Chondrocyte (in vitro differentiated cells): ENCODE measurements around the gene CCDC77. TPM values are rescaled to one million over a fixed set of nuclear protein-coding genes. Genes with fewer than 3 reads are reported as not detected.
"Not testable (repeated sequence)": the region's sequence is repeated elsewhere in the genome, so short reads cannot be mapped to it uniquely, and the experiment has no call there.

Experiments used
- DNase-seq: peaks from one replicate; pipeline ENCODE4 v3.0.0; 2021; ENCODE audit warnings: mixed read lengths, low spot score
- H3K27ac Mint-ChIP-seq: one replicate; pipeline ENCODE4 v1.8.0; 2021; ENCODE audit warnings: mild to moderate bottlenecking, moderate library complexity, mixed read lengths; ENCODE audit not compliant: unreplicated experiment
- H3K27me3 Mint-ChIP-seq: 2 replicates; pipeline ENCODE4 v1.8.0; 2021; ENCODE audit warnings: low read depth, mixed read lengths
- H3K36me3 Mint-ChIP-seq: 2 replicates; pipeline ENCODE4 v1.8.0; 2021; ENCODE audit warnings: low read depth, mixed read lengths
- H3K4me1 Mint-ChIP-seq: 2 replicates; pipeline ENCODE4 v1.8.0; 2021; ENCODE audit warnings: low read depth, mild to moderate bottlenecking, mixed read lengths
- H3K4me3 Mint-ChIP-seq: one replicate; pipeline ENCODE4 v1.8.0; 2021; ENCODE audit warnings: mild to moderate bottlenecking, moderate library complexity, mixed read lengths; ENCODE audit not compliant: unreplicated experiment
- H3K9me3 Mint-ChIP-seq: 2 replicates; pipeline ENCODE4 v1.8.0; 2021; ENCODE audit warnings: low read depth, mixed read lengths
- CTCF ChIP-seq: fragments of 200-600 bp; sonication (generic); IDR thresholded peaks from 2 replicates; pipeline ENCODE4 v1.5.0; 2021; ENCODE audit warnings: antibody characterized with exemption, mild to moderate bottlenecking, moderate library complexity
- total RNA-seq: library from RNA; stranded (reverse); gene quantifications from 3 replicates; pipeline ENCODE4 v1.2.1, GENCODE V29; 2021

The CCDC77 gene
- total RNA-seq, 1 donor from 2014 or later: 4.9 TPM

- no peak for DNase-seq
- peak; percentile 68 for TF ChIP-seq CTCF
- H3K27ac Mint-ChIP-seq: no peak overlapping the region
- peaks cover 3% of the 10 kb centered on the region for H3K4me1 Mint-ChIP-seq
- no peaks in the 10 kb centered on the region for H3K27me3 Mint-ChIP-seq
- H3K9me3 Mint-ChIP-seq: no peaks in the 10 kb centered on the region
- no peaks in the 10 kb centered on the region for H3K36me3 Mint-ChIP-seq
- H3K4me3 Mint-ChIP-seq: no peak overlapping the region
These were observed 565 bp downstream of the CCDC77 start for GRCh38 chr12:402029-402389.

- Mint-ChIP-seq H3K27ac (no peak overlapping the region), H3K4me3 (no peak overlapping the region), H3K36me3 (peaks cover 19% of the 10 kb centered on the region), H3K27me3 (no peaks in the 10 kb centered on the region), H3K9me3 (no peaks in the 10 kb centered on the region), H3K4me1 (no peaks in the 10 kb centered on the region)
- DNase-seq: no peak
- no peak for TF ChIP-seq CTCF
These were observed 13.4 kb downstream of the CCDC77 start for GRCh38 chr12:414859-415258.

- peaks cover 11% of the 10 kb centered on the region for H3K36me3 Mint-ChIP-seq
- H3K4me3 Mint-ChIP-seq: no peak overlapping the region
These were observed 17.0 kb downstream of the CCDC77 start for GRCh38 chr12:418432-418831.

GRCh38 chr12:422526-422925 is 21.1 kb downstream of the CCDC77 start:
- no peaks in the 10 kb centered on the region for H3K4me1 Mint-ChIP-seq
- no peak for TF ChIP-seq CTCF
- peaks cover 8% of the 10 kb centered on the region for H3K36me3 Mint-ChIP-seq
- H3K27me3 Mint-ChIP-seq: no peaks in the 10 kb centered on the region
- H3K4me3 Mint-ChIP-seq: no peak overlapping the region
- no peak overlapping the region for H3K27ac Mint-ChIP-seq
- no peak for DNase-seq
- no peaks in the 10 kb centered on the region for H3K9me3 Mint-ChIP-seq

More at GRCh38 chr12:418432-418831, 17.0 kb downstream of the CCDC77 start:
- Mint-ChIP-seq H3K4me1 (no peaks in the 10 kb centered on the region), H3K27ac (no peak overlapping the region), H3K27me3 (no peaks in the 10 kb centered on the region), H3K9me3 (no peaks in the 10 kb centered on the region)
- no peak for DNase-seq
- TF ChIP-seq CTCF: no peak

DNA sequence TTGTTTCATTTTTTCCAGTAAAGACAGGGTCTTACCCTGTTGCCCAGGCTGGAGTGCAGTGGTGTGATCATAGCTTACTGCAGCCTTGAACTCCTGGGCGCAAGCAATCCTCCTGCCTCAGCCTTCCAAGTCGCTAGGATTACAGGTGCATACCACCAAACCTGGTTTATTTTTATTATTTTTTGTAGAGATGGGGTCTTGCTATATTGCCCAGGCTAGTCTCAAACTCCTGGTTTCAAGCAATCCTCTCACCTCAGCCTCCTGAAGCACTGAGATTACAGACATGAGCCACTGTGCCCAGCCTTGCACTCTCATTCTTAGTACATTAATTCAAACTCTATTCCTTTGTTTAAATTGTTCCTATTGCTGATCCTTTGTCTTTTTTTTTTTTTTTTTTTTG is 34.3 kb downstream of the CCDC77 start:
- not testable (repeated sequence) for DNase-seq, H3K27me3 Mint-ChIP-seq, H3K27ac Mint-ChIP-seq, H3K9me3 Mint-ChIP-seq, H3K4me1 Mint-ChIP-seq, H3K4me3 Mint-ChIP-seq
- peaks cover 16% of the 10 kb centered on the region for H3K36me3 Mint-ChIP-seq

DNA sequence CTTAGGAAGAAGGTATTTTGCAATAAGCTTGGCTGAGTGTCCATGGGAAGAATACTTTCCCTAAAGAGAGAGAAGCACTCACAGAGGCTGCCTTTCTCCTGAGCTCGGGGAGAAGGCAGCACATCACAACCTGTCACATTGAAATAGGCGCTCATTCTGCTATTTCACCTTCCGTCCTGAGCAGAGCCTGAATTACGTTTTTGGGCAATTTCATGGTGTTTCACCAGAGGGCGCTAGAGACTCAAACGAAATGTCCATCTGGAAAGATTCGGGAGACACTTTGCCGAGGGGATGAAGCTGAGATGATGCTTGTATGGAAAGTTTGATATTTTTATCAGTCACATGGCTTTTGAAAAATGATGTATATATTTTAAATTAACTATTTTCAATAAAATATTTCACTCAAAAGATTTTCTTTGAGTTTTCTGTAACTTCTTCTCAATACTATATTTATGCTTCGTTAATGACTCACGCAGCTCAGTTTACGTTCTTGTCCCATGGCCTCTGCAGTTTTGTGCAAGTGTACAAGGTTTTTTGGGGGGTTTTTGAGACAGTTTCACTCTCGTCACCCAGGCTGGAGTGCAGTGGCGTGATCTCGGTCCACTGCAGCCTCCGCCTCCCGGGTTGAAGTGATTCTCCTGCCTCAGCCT is 40.9 kb downstream of the CCDC77 start:
- Mint-ChIP-seq H3K27me3 (no peaks in the 10 kb centered on the region), H3K36me3 (peaks cover 5% of the 10 kb centered on the region), H3K4me1 (peaks cover 3% of the 10 kb centered on the region), H3K27ac (no peak overlapping the region), H3K4me3 (no peak overlapping the region), H3K9me3 (no peaks in the 10 kb centered on the region)
- peak; percentile 90 for TF ChIP-seq CTCF
- DNase-seq: no peak
